Kidney (tissue), 14 donors: ENCODE measurements around the gene OR2J3. TPM values are rescaled to one million over a fixed set of nuclear protein-coding genes. Genes with fewer than 3 reads are reported as not detected.

ENCODE experiments used
- DNase-seq, 5 donors: peaks; one replicate each; pipeline ENCODE4 v3.0.0-alpha.2; 2013 to 2020
- FAIRE-seq: peaks from 2 replicates; lab custom pipeline; 2012; peaks lifted over from hg19 to GRCh38; lab: Jason Lieb, UNC
- H3K27ac ChIP-seq, 2 donors: one replicate each; pipeline ENCODE4 v1.7.0; 2013; ENCODE audit warnings: low read depth in 2 of 2, low read length in 2 of 2, inconsistent platforms in 1 of 2
- H3K27me3 ChIP-seq: one replicate; pipeline ENCODE4 v1.7.1; 2013; ENCODE audit warnings: low read length, inconsistent platforms; ENCODE audit not compliant: control insufficient read depth, insufficient read depth
- H3K36me3 ChIP-seq, 3 donors: one replicate each; pipeline versions ENCODE4 v1.7.0 to v1.7.1; 2013; ENCODE audit warnings: low read length in 3 of 3, control low read depth in 1 of 3, inconsistent platforms in 1 of 3; ENCODE audit not compliant: insufficient read depth in 3 of 3, control insufficient read depth in 2 of 3
- H3K4me1 ChIP-seq, 3 donors: one replicate each; pipeline versions ENCODE4 v1.7.0 to v1.7.1; 2013; ENCODE audit warnings: low read length in 3 of 3, inconsistent platforms in 1 of 3, low read depth in 1 of 3; ENCODE audit not compliant: control insufficient read depth in 2 of 3, insufficient read depth in 2 of 3
- H3K4me3 ChIP-seq, 3 donors: one replicate each; pipeline versions ENCODE4 v1.7.0 to v1.8.1; 2013; ENCODE audit warnings: low read length in 3 of 3, control low read depth in 1 of 3, inconsistent platforms in 1 of 3
- H3K9ac ChIP-seq, 3 donors: one replicate each; pipeline versions ENCODE4 v1.7.0 to v1.7.1; 2013; ENCODE audit warnings: low read length in 3 of 3, control low read depth in 1 of 3, inconsistent platforms in 1 of 3
- H3K9me3 ChIP-seq, 3 donors: one replicate each; pipeline versions ENCODE4 v1.7.0 to v1.7.1; 2013; ENCODE audit warnings: low read length in 3 of 3, control low read depth in 1 of 3, inconsistent platforms in 1 of 3; ENCODE audit not compliant: control insufficient read depth in 2 of 3, insufficient read depth in 1 of 3
- intact Hi-C: fragments of 100-400 bp; cut with DNase I; formaldehyde crosslinking; loops from one replicate; pipeline ENCODE4 v1.11.1; 2022
- polyA plus RNA-seq: library from polyadenylated mRNA; stranded (reverse); fragments of 350-450 nt; fragmentation: Illumina TruSeq; extraction: RNeasy Lipid Tissue Mini Kit (QIAGEN cat#74804); gene quantifications from one replicate; pipeline ENCODE4 v1.2.3, GENCODE V29; 2014; ENCODE audit warnings: low read depth, low replicate concordance; ENCODE audit not compliant: insufficient read depth
- total RNA-seq: library from RNA; stranded (reverse); fragmentation: NEBNext Ultra II Directional; extraction: Animal tissue kit (Norgen Biotek cat#: 25700); gene quantifications from one replicate; pipeline ENCODE4 v1.2.1, GENCODE V29; 2021
- TF ChIP-seq, protein P1 (sequence below): IDR thresholded peaks from 3 replicates; pipeline ENCODE4 v1.5.1; 2012; ENCODE audit warnings: mild to moderate bottlenecking, moderate library complexity, borderline replicate concordance; ENCODE audit not compliant: insufficient read depth; ENCODE audit errors: extremely low read depth
- donor health status: control.
- donor health status: control.
- donor health status: control.
- donor health status: control.
- donor health status: control.
- donor health status: DM: yes; HTN: yes; CAD: no.
- donor health status: Normal renal cell carcinoma (clear cell type).

The OR2J3 gene
- total and polyA plus RNA-seq, 2 donors from 2014 or later: not detected

- intact Hi-C loops: no loop called here
- peak in 1 of 5 donors; percentile 61 for DNase-seq
- H3K27me3 ChIP-seq: no peaks in the 10 kb centered on the region
Measured at GRCh38 chr6:29129326-29130012, 21.6 kb downstream of the OR2J3 start.

GRCh38 chr6:29130644-29131043 lies 22.8 kb downstream of the OR2J3 start:
- Histone ChIP-seq H3K27me3 (no peaks in the 10 kb centered on the region), H3K36me3 (no peaks in the 10 kb centered on the region), H3K27ac (no peak overlapping the region), H3K9ac (no peak overlapping the region), H3K9me3 (no peaks in the 10 kb centered on the region), H3K4me1 (no peaks in the 10 kb centered on the region), H3K4me3 (no peak overlapping the region)
- DNase-seq (peak in 1 of 5 donors; percentile 35), FAIRE-seq (no peak)
- TF ChIP-seq, protein P1, sequence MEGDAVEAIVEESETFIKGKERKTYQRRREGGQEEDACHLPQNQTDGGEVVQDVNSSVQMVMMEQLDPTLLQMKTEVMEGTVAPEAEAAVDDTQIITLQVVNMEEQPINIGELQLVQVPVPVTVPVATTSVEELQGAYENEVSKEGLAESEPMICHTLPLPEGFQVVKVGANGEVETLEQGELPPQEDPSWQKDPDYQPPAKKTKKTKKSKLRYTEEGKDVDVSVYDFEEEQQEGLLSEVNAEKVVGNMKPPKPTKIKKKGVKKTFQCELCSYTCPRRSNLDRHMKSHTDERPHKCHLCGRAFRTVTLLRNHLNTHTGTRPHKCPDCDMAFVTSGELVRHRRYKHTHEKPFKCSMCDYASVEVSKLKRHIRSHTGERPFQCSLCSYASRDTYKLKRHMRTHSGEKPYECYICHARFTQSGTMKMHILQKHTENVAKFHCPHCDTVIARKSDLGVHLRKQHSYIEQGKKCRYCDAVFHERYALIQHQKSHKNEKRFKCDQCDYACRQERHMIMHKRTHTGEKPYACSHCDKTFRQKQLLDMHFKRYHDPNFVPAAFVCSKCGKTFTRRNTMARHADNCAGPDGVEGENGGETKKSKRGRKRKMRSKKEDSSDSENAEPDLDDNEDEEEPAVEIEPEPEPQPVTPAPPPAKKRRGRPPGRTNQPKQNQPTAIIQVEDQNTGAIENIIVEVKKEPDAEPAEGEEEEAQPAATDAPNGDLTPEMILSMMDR: no peak
- intact Hi-C loops: no loop called here

More at GRCh38 chr6:29129326-29130012, 21.6 kb downstream of the OR2J3 start:
- H3K9ac ChIP-seq: no peak overlapping the region
- no peak for FAIRE-seq
- H3K36me3 ChIP-seq: no peaks in the 10 kb centered on the region
- no peaks in the 10 kb centered on the region for H3K4me1 ChIP-seq
- H3K9me3 ChIP-seq: no peaks in the 10 kb centered on the region
- H3K27ac ChIP-seq: no peak overlapping the region
- TF ChIP-seq, protein P1: no peak
- no peak overlapping the region for H3K4me3 ChIP-seq

GRCh38 chr6:29131691-29132090 lies 23.8 kb downstream of the OR2J3 start:
- intact Hi-C loops: no loop called here
- Histone ChIP-seq H3K9ac (no peak overlapping the region), H3K4me3 (no peak overlapping the region), H3K27me3 (no peaks in the 10 kb centered on the region), H3K9me3 (no peaks in the 10 kb centered on the region), H3K4me1 (no peaks in the 10 kb centered on the region), H3K36me3 (no peaks in the 10 kb centered on the region), H3K27ac (no peak overlapping the region)
- TF ChIP-seq, protein P1: no peak
- FAIRE-seq (no peak), DNase-seq (no peak)
